Activated CD4-positive, alpha-beta T cell treated with anti-CD3 and anti-CD28 coated beads, Interleukin-2, amount 10 ng/mL, durations not matched to agents 24 days and 14 days (primary cell): ENCODE results near the gene ZNF653. TPM values are rescaled to one million over a fixed set of nuclear protein-coding genes. Genes with fewer than 3 reads are reported as not detected.
"Not testable (repeated sequence)": the region's sequence is repeated elsewhere in the genome, so short reads cannot be mapped to it uniquely, and the experiment has no call there.

ENCODE experiments used
- DNase-seq: peaks from one replicate; pipeline ENCODE4 v3.0.0; 2022
- H3K27ac Mint-ChIP-seq: one replicate; pipeline ENCODE4 v1.8.0; 2022; ENCODE audit warnings: mild to moderate bottlenecking, mixed read lengths
- H3K27me3 Mint-ChIP-seq: one replicate; pipeline ENCODE4 v1.8.0; 2022; ENCODE audit warnings: mixed read lengths
- H3K36me3 Mint-ChIP-seq: one replicate; pipeline ENCODE4 v1.8.0; 2022; ENCODE audit warnings: low read depth, mild to moderate bottlenecking, mixed read lengths
- H3K4me1 Mint-ChIP-seq: one replicate; pipeline ENCODE4 v1.8.0; 2021; ENCODE audit warnings: mixed read lengths
- H3K4me3 Mint-ChIP-seq: one replicate; pipeline ENCODE4 v1.8.0; 2022; ENCODE audit warnings: mild to moderate bottlenecking, moderate library complexity, mixed read lengths
- H3K9me3 Mint-ChIP-seq: one replicate; pipeline ENCODE4 v1.8.0; 2021; ENCODE audit warnings: mixed read lengths
- intact Hi-C: fragments of 100-400 bp; cut with micrococcal nuclease; formaldehyde crosslinking; loops from one replicate; pipeline ENCODE4 v1.15.1; 2023
- total RNA-seq: library from RNA; stranded (reverse); gene quantifications from 2 replicates; pipeline ENCODE4 v1.2.3, GENCODE V29; 2022

Gene ZNF653
- total RNA-seq, 1 donor from 2014 or later = 21.6 TPM

- H3K9me3 Mint-ChIP-seq, intact Hi-C loops, H3K27ac Mint-ChIP-seq, H3K4me3 Mint-ChIP-seq, H3K27me3 Mint-ChIP-seq, DNase-seq: not testable (repeated sequence)
- Mint-ChIP-seq H3K36me3 (peaks cover 23% of the 10 kb centered on the region), H3K4me1 (peaks cover 17% of the 10 kb centered on the region)
Measured at GRCh38 chr19:11433526-11433925, 72.1 kb downstream of the ZNF653 start.

Other genes with a start within 250 kb of the ZNF653 start
- gene DOCK6, start 243.3 kb downstream of the ZNF653 start, total RNA-seq = 1.2 and 2.2 TPM in 2 replicates
- not detected in 2 replicates for gene TSPAN16, start 209.7 kb downstream of the ZNF653 start, total RNA-seq
- gene RAB3D, start 166.2 kb downstream of the ZNF653 start, total RNA-seq = 5.7 and 6.8 TPM in 2 replicates
- gene TMEM205, start 159.6 kb downstream of the ZNF653 start, total RNA-seq = 29.9 and 34.2 TPM in 2 replicates
- 11.7 and 14.8 TPM in 2 replicates for gene CCDC159, start 159.3 kb downstream of the ZNF653 start, total RNA-seq
- 2.3 TPM in 2 replicates for gene PLPPR2, start 150.4 kb downstream of the ZNF653 start, total RNA-seq
- 2.3 and 2.6 TPM in 2 replicates for gene SWSAP1, start 131.2 kb downstream of the ZNF653 start, total RNA-seq
- gene EPOR, start 121.5 kb downstream of the ZNF653 start, total RNA-seq = 7.2 and 7.7 TPM in 2 replicates
- not detected in 2 replicates for gene RGL3, start 86.5 kb downstream of the ZNF653 start, total RNA-seq
- gene ODAD3, start 70.7 kb downstream of the ZNF653 start, total RNA-seq = 0.12 and 0.24 TPM in 2 replicates
- 288 TPM in 2 replicates for gene PRKCSH, start 70.2 kb downstream of the ZNF653 start, total RNA-seq
- gene ELAVL3, start 24.8 kb downstream of the ZNF653 start, total RNA-seq = 0.71 TPM in 1 of 2 replicates, not detected in the other
- 39.7 and 41.6 TPM in 2 replicates for gene ECSIT, start 23.3 kb upstream of the ZNF653 start, total RNA-seq
- gene CNN1, start 33.0 kb upstream of the ZNF653 start, total RNA-seq = not detected in 2 replicates
- gene ELOF1, start 53.4 kb upstream of the ZNF653 start, total RNA-seq = 71.9 and 74.2 TPM in 2 replicates
- 8.2 and 9.5 TPM in 2 replicates for gene ACP5, start 71.8 kb upstream of the ZNF653 start, total RNA-seq
- gene ZNF627, start 91.6 kb upstream of the ZNF653 start, total RNA-seq = 5.2 and 7.1 TPM in 2 replicates
- gene ZNF823, start 233.1 kb upstream of the ZNF653 start, total RNA-seq = 2.4 and 3.0 TPM in 2 replicates